Aorta (tissue), 5 donors: ENCODE results near the gene HNRNPD. TPM values are rescaled to one million over a fixed set of nuclear protein-coding genes. Genes with fewer than 3 reads are reported as not detected.

Experiments used
- ATAC-seq: fragments of 200-7000 bp; cut with Tn5 transposase; one replicate; pipeline ENCODE4 v1.9.1; 2022; ENCODE audit warnings: moderate library complexity; ENCODE audit not compliant: low FRiP score
- DNase-seq, 2 donors: peaks; one replicate each; pipeline ENCODE4 v3.0.0-alpha.2; 2020
- H3K27ac ChIP-seq, 2 donors: one replicate each; pipeline ENCODE4 v1.5.1; 2013; ENCODE audit warnings: low read length in 2 of 2, mild to moderate bottlenecking in 2 of 2, moderate library complexity in 2 of 2, control low read depth in 1 of 2, inconsistent platforms in 1 of 2, low read depth in 1 of 2
- H3K27me3 ChIP-seq, 2 donors: one replicate each; pipeline ENCODE4 v1.6.1; 2013; ENCODE audit warnings: control low read depth in 1 of 2, low read length in 1 of 2, mild to moderate bottlenecking in 1 of 2, moderate library complexity in 1 of 2; ENCODE audit not compliant: insufficient read depth in 2 of 2, control insufficient read depth in 1 of 2
- H3K36me3 ChIP-seq, 2 donors: one replicate each; pipeline ENCODE4 v1.6.1; 2013; ENCODE audit warnings: control low read depth in 1 of 2, low read length in 1 of 2, mild to moderate bottlenecking in 1 of 2; ENCODE audit not compliant: insufficient read depth in 2 of 2, control insufficient read depth in 1 of 2
- H3K4me1 ChIP-seq, 2 donors: one replicate each; pipeline ENCODE4 v1.6.1; 2013; ENCODE audit warnings: low read length in 2 of 2, control low read depth in 1 of 2, mild to moderate bottlenecking in 1 of 2, moderate library complexity in 1 of 2; ENCODE audit not compliant: insufficient read depth in 2 of 2, control insufficient read depth in 1 of 2
- H3K4me3 ChIP-seq, 2 donors: one replicate each; pipeline ENCODE4 v1.5.1; 2013; ENCODE audit warnings: low read length in 2 of 2, control low read depth in 1 of 2, mild to moderate bottlenecking in 1 of 2
- H3K9me3 ChIP-seq: one replicate; pipeline ENCODE4 v1.6.1; 2013; ENCODE audit warnings: mild to moderate bottlenecking, low read length; ENCODE audit not compliant: control insufficient read depth
- WGBS, 2 donors: extraction: QIAGEN DNeasy Blood & Tissue Kit; methylation state at CpG; one replicate each; pipeline ENCODE4 v1.1.7; 2013; 5-methylcytosine and 5-hydroxymethylcytosine counted together
- intact Hi-C, 2 donors: fragments of 100-400 bp; cut with DNase I; formaldehyde crosslinking; loops; one replicate each; pipeline versions ENCODE4 v1.14.2 to v1.15.0; 2022
- polyA plus RNA-seq, 2 donors: library from polyadenylated mRNA; stranded (reverse); fragments of 200-250 nt; gene quantifications; one replicate each; pipeline ENCODE4 v1.2.3, GENCODE V29; 2013
- total RNA-seq, 2 donors: library from RNA; stranded (reverse); fragmentation: NEBNext Ultra II Directional; extraction: Animal tissue kit (Norgen Biotek cat#: 25700); gene quantifications; one replicate each; pipeline ENCODE4 v1.2.1, GENCODE V29; 2021
- donor health status: healthy with polysubstance abuse.
- donor health status: Bipolar disorder and iron deficiency.
- donor health status: DM: no; HTN: no; CAD: no.
- donor health status: DM: no; HTN: no; CAD: no.
- donor health status: DM: yes; HTN: yes; CAD: no.

Gene HNRNPD
- total and polyA plus RNA-seq, 4 donors = 113 to 146 (median 119) TPM

DNA sequence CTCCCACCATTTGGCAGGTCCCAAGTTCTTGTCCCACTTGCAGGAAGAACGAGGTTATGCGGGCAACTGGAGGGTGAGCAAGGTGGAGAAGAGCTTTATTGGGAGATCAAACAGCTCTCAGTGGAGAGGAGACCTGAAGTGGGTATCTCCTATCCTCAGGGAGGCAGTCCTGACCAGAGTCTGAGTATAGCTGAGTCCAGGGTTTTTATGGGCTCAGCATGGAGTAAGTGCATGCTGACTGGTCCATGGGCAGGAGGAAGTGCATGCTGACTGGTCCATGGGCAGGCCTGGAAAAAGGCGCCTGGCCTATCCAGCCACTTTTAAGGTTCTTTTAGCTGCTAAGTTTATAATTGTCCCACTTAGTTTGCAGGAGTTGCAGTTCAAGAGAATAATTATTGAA lies 7.4 kb upstream of the HNRNPD start:
- intact Hi-C loops = no loop called here
- WGBS, 2 donors = 94 to 97% methylated on average over 3 of the region's 3 CpGs
- no peaks in the 10 kb centered on the region for H3K4me1 ChIP-seq
- H3K36me3 ChIP-seq = no peaks in the 10 kb centered on the region
- H3K9me3 ChIP-seq = no peaks in the 10 kb centered on the region
- no peak overlapping the region for H3K4me3 ChIP-seq
- DNase-seq (no peak), ATAC-seq (no peak)
- H3K27me3 ChIP-seq = no peaks in the 10 kb centered on the region
- no peak overlapping the region for H3K27ac ChIP-seq

DNA sequence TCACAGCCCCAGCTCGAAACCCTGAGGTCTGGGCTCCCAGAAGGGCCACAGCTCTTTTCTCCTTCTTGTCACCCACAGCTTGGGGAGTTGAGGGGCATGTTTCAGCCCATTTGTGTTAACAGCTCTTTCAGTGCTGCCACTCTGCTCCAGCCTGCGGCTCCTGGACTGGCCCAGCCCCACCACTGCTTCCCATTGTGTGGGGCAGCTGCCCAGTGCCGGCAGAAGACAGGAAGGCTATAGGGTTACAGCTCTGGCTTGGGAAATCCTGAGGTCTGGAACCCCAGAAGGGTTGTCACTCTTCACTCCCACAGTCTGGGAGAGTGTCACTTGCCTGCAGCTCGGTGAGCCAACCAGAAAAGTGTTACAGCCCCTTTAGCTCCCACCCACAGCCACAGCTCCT lies 7.0 kb upstream of the HNRNPD start:
- no peak for ATAC-seq
- intact Hi-C loops = no loop called here

DNA sequence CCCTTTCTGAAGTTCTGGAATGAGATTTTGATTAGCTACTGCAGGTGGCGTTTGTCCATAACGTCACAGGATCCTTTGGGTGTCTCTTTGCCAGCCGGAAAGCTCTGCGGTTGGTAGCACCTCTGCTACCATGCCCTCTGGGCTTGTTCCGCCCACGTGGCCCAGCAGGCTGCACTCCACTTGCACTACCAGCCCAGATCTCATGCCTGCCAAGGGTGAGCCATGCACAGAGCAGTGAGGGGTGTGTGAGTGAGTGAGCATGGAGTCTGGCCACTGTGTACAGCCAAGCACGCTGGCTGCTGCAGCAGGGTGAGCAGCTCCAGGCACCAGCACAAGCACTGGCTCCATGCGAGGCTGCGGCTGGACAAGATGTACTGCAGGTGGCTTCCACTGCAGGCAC lies 6.6 kb upstream of the HNRNPD start:
- H3K36me3 ChIP-seq = no peaks in the 10 kb centered on the region
- H3K9me3 ChIP-seq = no peaks in the 10 kb centered on the region
- H3K4me3 ChIP-seq = no peak overlapping the region
- intact Hi-C loops = no loop called here
- 90 to 91% methylated on average over 9 of the region's 9 CpGs for WGBS, 2 donors
- no peaks in the 10 kb centered on the region for H3K27me3 ChIP-seq
- ATAC-seq (no peak), DNase-seq (no peak)
- H3K27ac ChIP-seq = no peak overlapping the region
- no peaks in the 10 kb centered on the region for H3K4me1 ChIP-seq

More for the DNA sequence above, 7.0 kb upstream of the HNRNPD start:
- H3K4me1 ChIP-seq = no peaks in the 10 kb centered on the region
- no peak for DNase-seq
- 93 to 98% methylated on average over 4 of the region's 4 CpGs for WGBS, 2 donors
- no peaks in the 10 kb centered on the region for H3K27me3 ChIP-seq
- no peaks in the 10 kb centered on the region for H3K9me3 ChIP-seq
- H3K27ac ChIP-seq = no peak overlapping the region
- no peaks in the 10 kb centered on the region for H3K36me3 ChIP-seq
- no peak overlapping the region for H3K4me3 ChIP-seq

DNA sequence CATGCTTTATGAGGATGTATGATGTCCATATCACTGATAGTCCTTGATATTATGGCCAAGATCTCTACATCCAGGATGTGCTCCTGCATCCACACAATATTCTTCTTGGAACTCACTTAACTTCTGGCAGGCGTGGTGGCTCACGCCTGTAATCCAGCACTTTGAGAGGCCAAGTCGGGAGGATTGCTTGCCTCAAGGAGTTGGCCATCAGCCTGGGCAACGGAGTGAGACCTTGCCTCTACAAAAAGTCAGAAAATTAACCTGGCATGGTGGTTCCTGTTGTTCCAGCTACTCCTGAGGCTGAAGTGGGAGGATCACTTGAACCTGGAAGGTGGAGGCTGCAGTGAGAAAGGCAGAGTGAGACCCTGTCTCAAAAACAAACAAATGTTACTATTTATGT lies 2.3 kb upstream of the HNRNPD start:
- WGBS, 2 donors = 83 to 86% methylated on average over 4 of the region's 4 CpGs
- Histone ChIP-seq H3K36me3 (no peaks in the 10 kb centered on the region), H3K4me1 (no peaks in the 10 kb centered on the region), H3K9me3 (no peaks in the 10 kb centered on the region), H3K27me3 (no peaks in the 10 kb centered on the region), H3K27ac (no peak overlapping the region), H3K4me3 (no peak overlapping the region)
- intact Hi-C loops = loop anchor here (10.0 kb wide), 4 partner anchors 91 to 1079 kb away; partner anchors contain the start of genes HELQ (in 1 of the 2), LIN54 (in 1 of the 2), MRPS18C (in 1 of the 2) and SEC31A (in 1 of the 2)
- ATAC-seq = no peak
- DNase-seq = no peak

DNA sequence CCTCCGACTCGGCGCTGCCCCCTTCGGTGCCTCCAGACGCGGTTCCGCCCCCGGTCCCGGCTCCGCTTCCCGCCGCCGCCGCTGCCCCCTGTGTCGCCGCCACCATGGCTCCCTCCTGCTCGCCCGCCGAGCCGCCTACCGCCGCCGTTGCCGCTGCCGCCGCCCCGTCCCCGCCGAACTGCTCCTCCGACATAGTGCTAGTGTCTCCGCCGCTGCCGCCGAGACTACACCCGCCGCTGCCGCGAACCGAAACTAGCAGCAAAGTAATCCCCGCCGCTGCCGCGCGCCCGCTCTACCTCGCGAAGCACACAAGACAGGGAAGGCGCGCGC lies 340 bp downstream of the HNRNPD start:
- peak; percentile 42 for ATAC-seq
- WGBS, 2 donors = 0 to 1% methylated on average over 38 to 50 of the region's 50 CpGs
- no peaks in the 10 kb centered on the region for H3K27me3 ChIP-seq
- no peaks in the 10 kb centered on the region for H3K4me1 ChIP-seq
- H3K36me3 ChIP-seq = no peaks in the 10 kb centered on the region
- no peaks in the 10 kb centered on the region for H3K9me3 ChIP-seq
- H3K27ac ChIP-seq = peak overlapping the region; percentile 78 to 84
- intact Hi-C loops = loop anchor here (1.0 to 10.0 kb wide), 6 partner anchors 56 to 1081 kb away; partner anchors contain the start of genes LIN54 (in 2 of the 2), HELQ (in 1 of the 2), MRPS18C (in 1 of the 2) and SEC31A (in 1 of the 2)
- no peak for DNase-seq
- H3K4me3 ChIP-seq = peak overlapping the region; percentile 49 to 88

DNA sequence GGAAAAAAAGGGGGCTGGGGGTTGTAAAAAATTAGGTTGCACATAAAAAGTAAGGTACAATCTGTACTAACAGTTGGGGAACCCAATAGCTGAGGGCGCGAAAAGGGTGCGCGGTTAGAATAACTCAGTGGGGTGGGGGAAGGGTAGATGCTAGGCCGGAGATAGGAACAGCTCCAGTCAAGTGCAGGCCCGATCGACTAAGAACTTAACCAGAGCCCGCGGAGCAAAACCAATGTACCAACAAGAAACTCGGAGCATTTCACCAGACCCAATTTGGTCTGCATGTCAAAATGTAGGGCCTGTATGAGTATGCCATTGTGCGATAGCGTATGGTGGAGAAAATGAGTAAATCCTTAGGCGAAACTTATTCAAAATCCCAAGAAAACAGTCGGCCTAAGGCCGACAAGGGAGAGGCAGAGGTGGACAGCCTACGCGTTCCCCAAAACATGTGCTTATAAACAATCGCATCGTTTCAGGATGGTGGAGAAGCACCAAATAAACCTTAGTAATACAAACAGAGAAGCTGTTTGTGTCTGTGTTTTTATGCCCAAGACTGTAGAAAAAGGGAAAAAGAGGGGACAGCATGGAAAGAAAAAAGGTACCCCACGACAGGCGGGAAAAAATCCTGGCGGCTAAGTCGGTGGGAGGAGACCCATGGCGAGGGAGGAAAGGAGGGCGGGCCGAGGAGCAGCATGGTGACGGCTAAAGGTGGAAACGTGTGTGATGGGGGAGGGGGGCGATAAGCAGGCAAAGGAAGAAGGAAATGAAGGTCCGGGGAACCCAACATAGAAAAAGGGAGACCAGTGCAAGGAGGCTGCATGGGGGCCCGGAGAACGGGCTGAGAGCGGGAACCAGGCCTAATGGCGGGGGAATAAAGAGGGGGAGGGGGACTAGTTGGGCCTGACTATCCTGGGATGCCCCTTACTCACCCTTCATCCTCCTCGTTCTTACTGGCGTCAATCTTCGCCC lies 990 bp downstream of the HNRNPD start:
- Histone ChIP-seq H3K27ac (peak overlapping the region; percentile 78 to 84), H3K9me3 (no peaks in the 10 kb centered on the region), H3K36me3 (no peaks in the 10 kb centered on the region), H3K4me3 (peak overlapping the region; percentile 49 to 88), H3K4me1 (no peaks in the 10 kb centered on the region), H3K27me3 (no peaks in the 10 kb centered on the region)
- WGBS, 2 donors = 0% methylated on average over 35 to 37 of the region's 37 CpGs
- peak; percentile 61 for ATAC-seq
- peak; percentile 81 to 90 for DNase-seq
- intact Hi-C loops = loop anchor here (1.0 to 10.0 kb wide), 6 partner anchors 56 to 1082 kb away; partner anchors contain the start of genes LIN54 (in 2 of the 2), HELQ (in 1 of the 2), MRPS18C (in 1 of the 2) and SEC31A (in 1 of the 2)

DNA sequence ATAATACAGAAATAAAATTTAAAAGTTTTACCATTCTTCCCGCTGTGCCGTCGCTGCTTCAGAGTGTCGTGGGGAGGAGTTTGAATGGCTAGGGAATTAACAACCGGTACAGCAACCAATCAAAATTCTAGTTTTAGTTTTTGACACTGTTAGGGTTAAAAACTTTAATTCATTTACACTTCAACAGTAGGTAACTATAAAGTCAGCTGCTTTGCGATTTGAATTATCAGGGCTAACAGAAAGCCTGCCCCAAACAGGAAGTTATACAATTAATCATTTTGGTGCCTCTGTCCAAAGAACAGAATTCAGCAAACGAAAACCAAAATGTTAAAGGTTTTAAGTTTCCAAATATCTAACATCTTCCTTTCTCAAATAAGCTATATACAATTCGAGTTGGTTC lies 2.3 kb downstream of the HNRNPD start:
- 0 to 1% methylated on average over 8 of the region's 8 CpGs for WGBS, 2 donors
- intact Hi-C loops = loop anchor here (5.0 to 10.0 kb wide), 5 partner anchors 87 to 1083 kb away; partner anchors contain the start of genes LIN54 (in 2 of the 2), HELQ (in 1 of the 2), MRPS18C (in 1 of the 2) and SEC31A (in 1 of the 2)
- Histone ChIP-seq H3K9me3 (no peaks in the 10 kb centered on the region), H3K27me3 (no peaks in the 10 kb centered on the region), H3K4me3 (peak overlapping the region; percentile 49 to 88), H3K36me3 (no peaks in the 10 kb centered on the region), H3K4me1 (no peaks in the 10 kb centered on the region), H3K27ac (no peak overlapping the region)
- ATAC-seq (no peak), DNase-seq (no peak)

DNA sequence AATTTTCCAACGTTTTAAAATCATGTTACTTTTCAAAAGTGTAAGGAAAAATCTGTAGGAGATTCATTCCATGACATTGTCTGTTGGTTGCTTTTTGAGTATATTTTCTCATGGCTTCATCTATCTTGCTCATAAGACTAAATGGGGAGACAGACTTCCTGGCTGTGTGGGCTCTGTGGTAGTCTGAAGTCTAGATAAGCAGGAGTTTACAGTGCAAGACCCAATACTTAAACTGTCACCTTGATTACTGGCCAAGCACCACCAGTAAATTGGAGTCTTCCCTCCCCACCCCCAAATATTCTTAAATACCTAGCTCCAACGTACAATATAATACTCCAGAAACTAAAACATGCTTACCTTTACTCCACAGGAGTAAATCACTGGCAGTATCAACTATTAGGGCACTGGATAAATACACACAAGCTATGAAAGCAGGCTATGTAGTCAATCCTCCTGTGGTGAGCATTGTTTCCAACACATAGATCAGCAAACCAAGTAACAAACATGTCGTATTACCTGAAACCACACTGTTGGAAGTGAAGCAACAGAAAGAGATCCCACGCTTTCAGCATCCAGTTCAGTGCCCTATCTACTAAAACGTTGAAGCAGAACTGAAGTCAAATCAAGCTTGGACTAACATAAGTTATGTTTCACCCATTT lies 6.2 kb downstream of the HNRNPD start:
- no peaks in the 10 kb centered on the region for H3K36me3 ChIP-seq
- no peaks in the 10 kb centered on the region for H3K4me1 ChIP-seq
- H3K27me3 ChIP-seq = no peaks in the 10 kb centered on the region
- H3K27ac ChIP-seq = no peak overlapping the region
- DNase-seq (no peak), ATAC-seq (no peak)
- 50 to 59% methylated on average over 5 of the region's 5 CpGs for WGBS, 2 donors
- intact Hi-C loops = no loop called here
- no peak overlapping the region for H3K4me3 ChIP-seq
- H3K9me3 ChIP-seq = no peaks in the 10 kb centered on the region
